ENCODE measurements around the gene RDM1.

DNA sequence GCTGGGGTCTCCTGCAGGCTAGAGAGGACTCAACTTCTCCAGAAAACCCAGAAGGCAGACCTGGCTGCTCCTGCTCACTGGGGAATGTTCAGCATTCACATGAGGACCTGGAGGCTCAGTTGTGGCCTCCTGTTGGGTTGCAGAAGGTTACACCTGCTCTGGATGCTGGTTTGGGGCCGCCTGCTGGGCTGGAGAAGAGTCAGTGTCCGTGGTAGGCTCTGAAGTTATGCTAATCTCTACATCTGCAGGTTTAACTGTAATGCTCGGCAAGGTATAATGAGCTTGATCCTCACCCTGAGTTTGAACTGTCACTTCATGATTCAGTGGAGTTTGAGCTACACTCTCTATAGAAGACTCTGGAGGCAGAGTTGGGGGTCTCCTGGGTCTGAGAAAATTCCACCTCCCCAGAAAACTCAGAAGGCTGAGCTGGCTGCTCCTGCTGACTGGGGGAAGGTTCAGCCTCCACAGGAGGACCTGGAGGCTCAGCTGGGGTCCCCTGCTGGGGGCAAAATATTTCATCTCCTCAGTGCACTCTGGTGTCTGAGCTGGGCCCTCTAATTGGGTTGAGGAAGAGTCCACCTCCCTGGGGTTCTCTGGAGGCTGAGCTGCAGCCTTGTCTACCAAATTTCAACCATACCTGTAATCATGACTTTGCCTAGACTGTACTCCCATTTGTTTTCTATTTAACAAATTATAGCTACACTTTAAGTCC, 23.5 kb downstream of the RDM1 start:
- TF ChIP-seq POLR2A (IDR thresholded peaks at IDR 0.05; ENCODE audit: borderline replicate concordance, extremely low read depth, insufficient read depth, insufficient read length) (no peak), SP1 (IDR thresholded peaks at IDR 0.05; ENCODE audit: low read depth) (no peak), EZH2 (IDR thresholded peaks at IDR 0.05) (no peak), SRF (IDR thresholded peaks at IDR 0.05; ENCODE audit: low read depth) (no peak)
- TF ChIP-seq, protein P1, sequence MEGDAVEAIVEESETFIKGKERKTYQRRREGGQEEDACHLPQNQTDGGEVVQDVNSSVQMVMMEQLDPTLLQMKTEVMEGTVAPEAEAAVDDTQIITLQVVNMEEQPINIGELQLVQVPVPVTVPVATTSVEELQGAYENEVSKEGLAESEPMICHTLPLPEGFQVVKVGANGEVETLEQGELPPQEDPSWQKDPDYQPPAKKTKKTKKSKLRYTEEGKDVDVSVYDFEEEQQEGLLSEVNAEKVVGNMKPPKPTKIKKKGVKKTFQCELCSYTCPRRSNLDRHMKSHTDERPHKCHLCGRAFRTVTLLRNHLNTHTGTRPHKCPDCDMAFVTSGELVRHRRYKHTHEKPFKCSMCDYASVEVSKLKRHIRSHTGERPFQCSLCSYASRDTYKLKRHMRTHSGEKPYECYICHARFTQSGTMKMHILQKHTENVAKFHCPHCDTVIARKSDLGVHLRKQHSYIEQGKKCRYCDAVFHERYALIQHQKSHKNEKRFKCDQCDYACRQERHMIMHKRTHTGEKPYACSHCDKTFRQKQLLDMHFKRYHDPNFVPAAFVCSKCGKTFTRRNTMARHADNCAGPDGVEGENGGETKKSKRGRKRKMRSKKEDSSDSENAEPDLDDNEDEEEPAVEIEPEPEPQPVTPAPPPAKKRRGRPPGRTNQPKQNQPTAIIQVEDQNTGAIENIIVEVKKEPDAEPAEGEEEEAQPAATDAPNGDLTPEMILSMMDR (IDR thresholded peaks at IDR 0.05 in 2 of 3, conservative IDR thresholded peaks at IDR 0.05 in 1 of 3; ENCODE audit: borderline replicate concordance in 1 of 3, insufficient read depth in 1 of 3, low read depth in 2 of 3, low read length in 2 of 3) = no peak
- TF ChIP-seq, protein P2, sequence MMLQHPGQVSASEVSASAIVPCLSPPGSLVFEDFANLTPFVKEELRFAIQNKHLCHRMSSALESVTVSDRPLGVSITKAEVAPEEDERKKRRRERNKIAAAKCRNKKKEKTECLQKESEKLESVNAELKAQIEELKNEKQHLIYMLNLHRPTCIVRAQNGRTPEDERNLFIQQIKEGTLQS (IDR thresholded peaks at IDR 0.05) = no peak
